Omental fat pad (tissue), 4 donors: Measurements from ENCODE around the gene MACROD2. TPM values are rescaled to one million over a fixed set of nuclear protein-coding genes. Genes with fewer than 3 reads are reported as not detected.

Experiments
- ATAC-seq: fragments of 150-250 bp; one replicate; pipeline ENCODE4 v1.9.1; 2016; ENCODE audit warnings: mild to moderate bottlenecking, moderate library complexity; ENCODE audit not compliant: low FRiP score
- DNase-seq: peaks from one replicate; pipeline ENCODE4 v3.0.0-alpha.2; 2019; ENCODE audit warnings: low spot score
- CTCF ChIP-seq, 3 donors: fragments of 450-650 bp; IDR thresholded peaks; one replicate each; pipeline ENCODE4 v1.5.1; 2016 to 2017; ENCODE audit warnings: antibody characterized with exemption in 3 of 3, mild to moderate bottlenecking in 3 of 3, moderate library complexity in 2 of 3
- total RNA-seq, 4 donors: library from RNA; depleted of rRNA; stranded (reverse); fragments of >200 nt; gene quantifications; one replicate each; pipeline ENCODE4 v1.1.0, GENCODE V29; 2016

MACROD2 gene
- total RNA-seq, 4 donors from 2014 or later = 6.8 to 54.1 (median 7.4) TPM

DNA sequence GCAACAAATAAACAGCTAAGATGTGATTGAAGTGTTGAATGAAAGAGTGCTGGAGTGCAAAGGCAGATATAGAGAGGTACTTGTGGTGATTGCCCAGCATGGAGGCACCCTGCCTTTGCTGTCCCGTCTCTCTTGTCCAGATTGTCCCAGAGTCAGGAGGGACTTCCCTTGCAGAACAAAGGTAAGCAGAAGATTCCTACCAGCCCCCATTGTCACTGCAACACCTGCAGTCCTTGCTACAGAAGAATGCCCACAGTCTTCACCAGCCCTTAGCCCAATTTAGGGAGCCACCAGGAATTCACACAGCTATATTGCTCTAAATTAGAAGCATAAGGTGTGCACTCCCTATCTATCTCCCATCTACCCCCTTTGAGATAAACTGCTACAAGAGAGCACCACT lies 2086.1 kb downstream of the MACROD2 start:
- no peak for TF ChIP-seq CTCF (IDR thresholded peaks at IDR 0.05)
- ATAC-seq = no peak

GRCh38 chr20:16082051-16082550 lies 2086.8 kb downstream of the MACROD2 start:
- no peak for TF ChIP-seq CTCF (IDR thresholded peaks at IDR 0.05)
- ATAC-seq (no peak), DNase-seq (no peak)

More for the DNA sequence above, 2086.1 kb downstream of the MACROD2 start:
- DNase-seq = no peak

DNA sequence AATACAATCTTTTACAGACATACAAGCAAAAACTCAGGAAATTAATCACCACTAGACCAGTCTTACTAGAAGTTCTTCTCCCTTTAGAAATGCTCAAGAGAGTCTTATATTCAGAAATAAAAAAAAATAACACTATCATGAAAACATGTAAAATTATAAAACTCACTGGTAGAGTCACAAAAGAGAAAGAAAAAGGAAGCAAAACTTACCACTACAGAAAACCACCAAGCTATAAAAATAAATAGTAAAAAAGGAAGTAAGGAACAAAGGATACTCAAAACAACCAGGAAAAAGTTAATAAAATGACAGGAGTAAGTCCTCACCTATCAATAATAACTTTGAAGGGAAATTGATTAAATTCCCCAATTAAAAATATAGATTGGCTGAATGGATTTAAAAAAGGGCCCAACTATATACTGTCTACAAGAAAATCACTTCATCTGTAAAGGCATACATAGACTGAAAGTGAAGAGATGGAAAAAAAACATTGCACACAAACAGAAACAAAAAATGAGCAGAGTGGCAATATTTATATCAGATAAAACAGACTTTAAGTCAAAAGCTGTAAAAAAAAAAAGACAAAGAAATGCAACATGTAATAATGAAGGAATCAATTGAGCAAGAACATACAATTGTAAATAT lies 2088.4 kb downstream of the MACROD2 start:
- DNase-seq = no peak
- no peak for ATAC-seq
- no peak for TF ChIP-seq CTCF (IDR thresholded peaks at IDR 0.05)

GRCh38 chr20:16095226-16095625 lies 2099.9 kb downstream of the MACROD2 start:
- ATAC-seq (no peak), DNase-seq (no peak)
- no peak for TF ChIP-seq CTCF (IDR thresholded peaks at IDR 0.05)

DNA sequence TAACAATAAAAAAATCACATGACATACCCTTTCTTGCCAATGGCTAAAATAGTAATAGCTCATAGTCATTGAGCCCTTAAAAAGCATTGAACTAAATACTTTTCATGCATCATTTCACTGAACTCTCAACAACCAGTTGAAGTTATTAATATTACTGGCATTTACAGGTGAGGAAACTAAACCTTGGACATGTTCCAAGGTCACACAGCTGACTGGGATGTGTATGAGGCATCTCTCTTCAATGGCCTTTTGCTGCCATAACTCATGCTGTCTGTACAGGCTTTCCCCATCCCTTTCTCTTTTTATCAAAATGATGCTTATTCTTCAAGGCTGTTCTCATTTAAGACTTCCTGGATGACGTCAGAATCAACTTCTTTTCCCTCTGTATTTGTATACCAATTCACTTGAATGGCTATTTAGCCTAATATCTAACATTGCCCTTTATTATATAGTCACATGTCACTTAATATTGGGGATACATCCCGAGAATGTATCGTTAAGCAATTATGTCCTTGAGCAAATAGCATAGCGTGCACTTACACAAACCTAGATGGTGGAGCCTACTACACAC lies 2101.5 kb downstream of the MACROD2 start:
- no peak for ATAC-seq
- TF ChIP-seq CTCF (IDR thresholded peaks at IDR 0.05) = no peak
- DNase-seq = no peak

GRCh38 chr20:16097788-16098187 lies 2102.5 kb downstream of the MACROD2 start:
- ATAC-seq (no peak), DNase-seq (no peak)
- TF ChIP-seq CTCF (IDR thresholded peaks at IDR 0.05) = no peak
